GM12891 (cell line): ENCODE measurements around the gene FSCB. TPM values are rescaled to one million over a fixed set of nuclear protein-coding genes. Genes with fewer than 3 reads are reported as not detected.
"Not testable (repeated sequence)": the region's sequence is repeated elsewhere in the genome, so short reads cannot be mapped to it uniquely, and the experiment has no call there.

ENCODE experiments used
- DNase-seq: peaks from one replicate; pipeline ENCODE4 v3.0.0; 2011; ENCODE audit warnings: low spot score; ENCODE audit not compliant: insufficient read length
- FAIRE-seq: peaks from 2 replicates; lab custom pipeline; 2011; peaks lifted over from hg19 to GRCh38; lab: Jason Lieb, UNC
- PAX5 ChIP-seq: IDR thresholded peaks from 2 replicates; pipeline ENCODE4 v1.6.1; 2011; ENCODE audit warnings: low read length, moderate library complexity, mild to moderate bottlenecking; ENCODE audit not compliant: insufficient read depth, severe bottlenecking
- POLR2A ChIP-seq: IDR thresholded peaks from 2 replicates; pipeline ENCODE4 v1.6.1; 2011; ENCODE audit warnings: low read depth, low read length, control low read depth
- POLR2AphosphoS5 ChIP-seq: IDR thresholded peaks from 2 replicates; pipeline ENCODE4 v1.6.1; 2011; ENCODE audit warnings: low read depth, low read length, control low read depth
- POU2F2 ChIP-seq: IDR thresholded peaks from 2 replicates; pipeline ENCODE4 v1.6.1; 2011; ENCODE audit warnings: low read depth, mild to moderate bottlenecking, control low read depth, low read length, moderate library complexity
- SPI1 ChIP-seq: IDR thresholded peaks from 2 replicates; pipeline ENCODE4 v1.6.1; 2011; ENCODE audit warnings: low read depth, low read length, control low read depth
- TAF1 ChIP-seq: IDR thresholded peaks from 2 replicates; pipeline ENCODE4 v1.6.1; 2011; ENCODE audit warnings: low read depth, low read length, control low read depth
- polyA plus RNA-seq: library from polyadenylated mRNA; unstranded; fragments of >200 nt; gene quantifications from one replicate; pipeline ENCODE4 v1.2.1, GENCODE V29; 2012; ENCODE audit warnings: low read depth, missing spikeins, inconsistent platforms; ENCODE audit not compliant: missing spikeins

Gene FSCB, protein sequence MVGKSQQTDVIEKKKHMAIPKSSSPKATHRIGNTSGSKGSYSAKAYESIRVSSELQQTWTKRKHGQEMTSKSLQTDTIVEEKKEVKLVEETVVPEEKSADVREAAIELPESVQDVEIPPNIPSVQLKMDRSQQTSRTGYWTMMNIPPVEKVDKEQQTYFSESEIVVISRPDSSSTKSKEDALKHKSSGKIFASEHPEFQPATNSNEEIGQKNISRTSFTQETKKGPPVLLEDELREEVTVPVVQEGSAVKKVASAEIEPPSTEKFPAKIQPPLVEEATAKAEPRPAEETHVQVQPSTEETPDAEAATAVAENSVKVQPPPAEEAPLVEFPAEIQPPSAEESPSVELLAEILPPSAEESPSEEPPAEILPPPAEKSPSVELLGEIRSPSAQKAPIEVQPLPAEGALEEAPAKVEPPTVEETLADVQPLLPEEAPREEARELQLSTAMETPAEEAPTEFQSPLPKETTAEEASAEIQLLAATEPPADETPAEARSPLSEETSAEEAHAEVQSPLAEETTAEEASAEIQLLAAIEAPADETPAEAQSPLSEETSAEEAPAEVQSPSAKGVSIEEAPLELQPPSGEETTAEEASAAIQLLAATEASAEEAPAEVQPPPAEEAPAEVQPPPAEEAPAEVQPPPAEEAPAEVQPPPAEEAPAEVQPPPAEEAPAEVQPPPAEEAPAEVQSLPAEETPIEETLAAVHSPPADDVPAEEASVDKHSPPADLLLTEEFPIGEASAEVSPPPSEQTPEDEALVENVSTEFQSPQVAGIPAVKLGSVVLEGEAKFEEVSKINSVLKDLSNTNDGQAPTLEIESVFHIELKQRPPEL
- polyA plus RNA-seq: not detected

DNA sequence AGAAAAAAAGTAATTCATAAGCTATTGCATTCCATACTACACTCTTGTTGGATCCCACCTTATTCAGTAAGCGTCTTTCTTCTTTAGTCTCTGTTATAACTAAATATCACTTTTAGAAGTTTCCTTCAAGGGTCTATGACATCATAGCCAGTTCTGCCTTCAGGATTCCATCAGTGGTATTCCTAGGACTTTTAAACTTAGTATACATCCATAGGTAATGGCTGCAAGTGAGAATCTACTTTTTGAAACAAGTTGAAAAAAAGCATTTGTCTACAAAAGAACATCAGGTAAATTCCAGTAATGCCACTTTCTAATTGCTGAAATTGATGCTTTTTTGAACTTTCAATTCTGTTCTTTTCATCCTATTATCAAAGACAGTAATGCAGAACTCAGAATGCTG, at the start of gene FSCB:
FSCB (minus strand) TSS at position 101 of the 400 bp plus-strand sequence. CDS start 296 bp downstream, outside the sequence.
- no peak for FAIRE-seq
- no peak for DNase-seq
- no peak for TF ChIP-seq POLR2A
- TF ChIP-seq TAF1: no peak
- no peak for TF ChIP-seq PAX5
- no peak for TF ChIP-seq SPI1
- TF ChIP-seq POU2F2: no peak
- no peak for TF ChIP-seq POLR2AphosphoS5

- TF ChIP-seq SPI1 (no peak), TAF1 (no peak), POU2F2 (no peak)
- no peak for DNase-seq
- FAIRE-seq: no peak
Observed at GRCh38 chr14:44531658-44532057, 24.6 kb upstream of the FSCB start.

DNA sequence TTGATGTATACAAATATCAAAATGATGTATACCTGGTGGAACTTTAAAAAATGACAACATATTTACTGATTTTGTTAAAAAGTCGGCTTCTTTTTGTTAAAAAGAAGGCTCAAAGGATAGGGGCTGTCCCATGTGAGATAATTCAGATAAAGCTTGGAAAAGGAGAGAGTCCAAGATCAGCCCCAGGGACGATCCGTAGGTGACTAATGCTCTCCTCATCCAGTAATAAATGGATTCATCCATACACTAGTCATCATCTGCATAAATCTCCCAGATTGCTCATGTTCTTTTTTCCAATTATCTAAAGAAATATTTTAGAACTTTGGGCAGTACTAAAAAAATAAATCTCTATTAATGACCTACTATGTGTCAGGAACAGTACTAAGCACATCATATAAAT, 23.4 kb upstream of the FSCB start:
- FAIRE-seq: no peak
- no peak for DNase-seq
- TF ChIP-seq SPI1 (no peak), TAF1 (no peak), PAX5 (no peak), POLR2AphosphoS5 (no peak)

DNA sequence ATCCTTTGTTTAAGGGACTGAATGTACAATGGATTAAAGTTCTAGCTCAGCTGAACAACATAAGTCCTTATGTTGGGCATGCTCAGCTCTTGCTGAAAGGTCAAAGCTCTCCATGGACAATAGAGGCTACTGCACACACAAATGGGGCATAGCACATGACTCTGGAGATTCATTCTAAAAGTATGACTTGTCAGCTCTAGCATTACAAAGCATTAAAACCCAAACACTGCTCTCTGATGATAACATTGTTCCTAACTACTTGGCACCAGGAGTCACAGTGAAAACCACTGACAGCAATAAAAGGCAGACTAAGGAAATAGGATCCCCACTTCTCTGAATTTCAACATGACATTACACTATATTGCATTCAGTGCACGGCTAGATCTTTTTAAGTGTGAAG, 21.9 kb upstream of the FSCB start:
- TF ChIP-seq SPI1 (no peak), POU2F2 (no peak), POLR2A (no peak), PAX5 (no peak)
- FAIRE-seq: no peak
- no peak for DNase-seq

GRCh38 chr14:44528180-44528579, 21.1 kb upstream of the FSCB start:
- DNase-seq (no peak), FAIRE-seq (no peak)
- TF ChIP-seq TAF1: no peak
- no peak for TF ChIP-seq POLR2A
- no peak for TF ChIP-seq SPI1
- no peak for TF ChIP-seq PAX5
- TF ChIP-seq POU2F2: no peak
- TF ChIP-seq POLR2AphosphoS5: no peak

- FAIRE-seq (no peak), DNase-seq (no peak)
- TF ChIP-seq POLR2AphosphoS5 (no peak), SPI1 (no peak), TAF1 (no peak), POLR2A (no peak), PAX5 (no peak), POU2F2 (no peak)
Observed at GRCh38 chr14:44525237-44525636, 18.2 kb upstream of the FSCB start.

GRCh38 chr14:44515668-44516067, 8.6 kb upstream of the FSCB start:
- DNase-seq, FAIRE-seq: not testable (repeated sequence)

DNA sequence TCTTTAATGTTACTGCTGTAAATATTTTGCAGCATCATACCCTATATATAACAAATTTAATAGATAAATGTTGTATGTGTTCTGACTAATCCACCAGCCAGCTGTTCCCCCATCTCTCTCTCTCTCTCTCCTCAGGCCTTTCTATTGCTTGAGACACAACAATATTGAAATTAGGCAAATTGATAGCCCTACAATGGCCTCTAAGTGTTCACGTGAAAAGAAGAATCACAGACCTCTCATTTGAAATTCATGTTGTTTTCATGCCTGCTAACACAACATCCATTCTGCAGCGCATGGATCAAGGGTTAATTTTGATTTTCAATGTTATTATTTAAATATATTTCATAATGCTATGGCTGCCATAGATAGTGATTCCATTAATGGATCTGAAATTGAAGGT, 1.8 kb upstream of the FSCB start:
- DNase-seq: no peak
- no peak for FAIRE-seq
- TF ChIP-seq POLR2AphosphoS5: no peak
- no peak for TF ChIP-seq POU2F2
- no peak for TF ChIP-seq POLR2A
- no peak for TF ChIP-seq TAF1
- TF ChIP-seq SPI1: no peak
- TF ChIP-seq PAX5: no peak

DNA sequence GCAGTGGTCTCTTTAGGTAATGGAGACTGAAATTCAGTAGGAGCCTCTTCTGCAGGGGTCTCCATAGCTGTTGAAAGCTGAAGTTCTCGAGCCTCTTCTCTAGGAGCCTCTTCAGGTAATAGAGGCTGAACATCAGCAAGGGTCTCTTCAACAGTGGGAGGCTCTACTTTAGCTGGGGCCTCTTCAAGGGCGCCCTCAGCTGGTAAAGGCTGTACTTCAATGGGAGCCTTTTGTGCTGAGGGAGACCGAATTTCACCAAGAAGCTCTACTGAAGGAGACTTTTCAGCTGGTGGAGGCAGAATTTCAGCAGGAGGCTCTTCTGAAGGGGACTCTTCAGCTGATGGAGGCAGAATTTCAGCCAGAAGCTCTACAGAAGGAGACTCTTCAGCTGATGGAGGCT, 1.5 kb downstream of the FSCB start:
- DNase-seq (no peak), FAIRE-seq (no peak)
- no peak for TF ChIP-seq POLR2AphosphoS5
- TF ChIP-seq POLR2A: no peak
- no peak for TF ChIP-seq POU2F2
- no peak for TF ChIP-seq SPI1
- TF ChIP-seq PAX5: no peak
- no peak for TF ChIP-seq TAF1

DNA sequence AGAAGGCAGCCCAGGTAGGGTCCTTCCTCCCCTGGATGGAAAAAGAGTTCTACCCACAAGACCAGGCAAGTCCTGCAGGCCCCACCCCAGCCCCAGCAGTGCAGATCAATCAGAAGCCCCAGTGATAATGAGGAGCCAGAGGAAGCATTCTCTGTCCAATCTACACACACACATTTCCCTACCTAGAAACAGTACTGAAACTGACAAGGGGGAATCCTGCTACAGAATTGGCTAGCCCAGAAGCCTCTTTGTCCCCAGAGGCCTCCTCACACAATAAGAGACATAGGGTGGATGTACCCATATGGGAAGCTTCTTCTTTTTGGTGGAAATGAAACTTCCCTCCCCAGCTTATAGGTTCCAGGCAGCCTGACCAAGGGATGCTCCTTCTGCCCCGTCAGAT, 9.9 kb downstream of the FSCB start:
- TF ChIP-seq POU2F2 (no peak), PAX5 (no peak), POLR2A (no peak), TAF1 (no peak), SPI1 (no peak), POLR2AphosphoS5 (no peak)
- DNase-seq: no peak
- FAIRE-seq: no peak
